ENCODE data around the gene CCT6A. TPM values are rescaled to one million over a fixed set of nuclear protein-coding genes. Genes with fewer than 3 reads are reported as not detected.

Gene CCT6A
- polyA plus RNA-seq, 2 of the 4 experiments (the other 2 are of a cell fraction): 334 to 520 TPM

GRCh38 chr7:56019501-56019900 lies 32.1 kb upstream of the CCT6A start:
- FAIRE-seq (no peak), DNase-seq (ENCODE audit: low read depth in 1 of 2, low spot score in 1 of 2) (no peak), ATAC-seq (no peak)
- Histone ChIP-seq H3K4me1 (no peaks in the 10 kb centered on the region), H3K4me3 (no peak overlapping the region), H3K9me3 (no peaks in the 10 kb centered on the region), H3K27ac (no peak overlapping the region), H3K4me2 (no peak overlapping the region)
- POLR2A ChIA-PET: no interaction called here
- 90% methylated on average over 7 of the region's 9 CpGs for WGBS (ENCODE audit: missing lambda C conversion rate)
- TF ChIP-seq RARB (CRISPR knock-in tag; IDR thresholded peaks at IDR 0.05): no peak
- TF ChIP-seq CBX2 (IDR thresholded peaks at IDR 0.05; ENCODE audit: borderline replicate concordance, low read depth): no peak
- no peak for TF ChIP-seq ESRRA (IDR thresholded peaks at IDR 0.05; ENCODE audit: borderline replicate concordance, low read length)
- no peak for TF ChIP-seq HOXA7 (CRISPR knock-in tag; IDR thresholded peaks at IDR 0.05)
- no peak for TF ChIP-seq JUN (IDR thresholded peaks at IDR 0.05)
- no peak for TF ChIP-seq MYC (IDR thresholded peaks at IDR 0.05; ENCODE audit: borderline replicate concordance, low read length)
- no peak for TF ChIP-seq NR3C1 (IDR thresholded peaks at IDR 0.05)
- no peak for TF ChIP-seq REST (IDR thresholded peaks at IDR 0.05)
- TF ChIP-seq JUNB (IDR thresholded peaks at IDR 0.05): no peak
- CTCF ChIA-PET: interaction anchor here (0.9 to 2.1 kb wide), 4 partner anchors 15 to 60 kb away, joined by 4 to 7 read pairs (median 5); no protein-coding TSS in a partner anchor

- no peak overlapping the region for H3K27ac ChIP-seq
- no peak for ATAC-seq
These were observed 28.1 kb upstream of the CCT6A start for GRCh38 chr7:56023500-56023899.

GRCh38 chr7:56026538-56026937 lies 25.0 kb upstream of the CCT6A start:
- H3K4me1 ChIP-seq: peaks cover 14% of the 10 kb centered on the region; the same call in 2 of the 3 replicates
- no peak for ATAC-seq
- FAIRE-seq: no peak
- no peak overlapping the region for H3K4me3 ChIP-seq
- H3K9me3 ChIP-seq: no peaks in the 10 kb centered on the region
- no peak overlapping the region for H3K27ac ChIP-seq
- ChIA-PET CTCF (interaction anchor here (0.7 to 1.0 kb wide), 4 partner anchors 18 to 63 kb away, joined by 3 to 5 read pairs (median 4); no protein-coding TSS in a partner anchor), POLR2A (interaction anchor here (0.8 kb wide), 1 partner anchor 25 kb away, joined by 4 read pairs; the partner anchor contains the start of gene PSPH)
- no peak for DNase-seq (ENCODE audit: low read depth in 1 of 2, low spot score in 1 of 2)
- WGBS (ENCODE audit: missing lambda C conversion rate): 78% methylated on average over 2 of the region's 2 CpGs
- H3K4me2 ChIP-seq: no peak overlapping the region
- TF ChIP-seq CHD2 (IDR thresholded peaks at IDR 0.05; ENCODE audit: low read length, partially characterized antibody): no peak
- no peak for TF ChIP-seq E2F6 (IDR thresholded peaks at IDR 0.05; ENCODE audit: borderline replicate concordance, low read depth)
- no peak for TF ChIP-seq ELK1 (IDR thresholded peaks at IDR 0.05; ENCODE audit: low read depth, low read length)
- no peak for TF ChIP-seq ZSCAN20 (CRISPR knock-in tag; IDR thresholded peaks at IDR 0.05)
- TF ChIP-seq FOXS1 (CRISPR knock-in tag; IDR thresholded peaks at IDR 0.05): no peak
- no peak for TF ChIP-seq JUNB (IDR thresholded peaks at IDR 0.05)
- no peak for TF ChIP-seq EHMT2 (IDR thresholded peaks at IDR 0.05; ENCODE audit: low read depth)
- TF ChIP-seq ATOH8 (CRISPR knock-in tag; IDR thresholded peaks at IDR 0.05; ENCODE audit: low read depth): no peak

More at GRCh38 chr7:56023500-56023899, 28.1 kb upstream of the CCT6A start:
- POLR2A ChIA-PET: no interaction called here
- no peak overlapping the region for H3K4me2 ChIP-seq
- CTCF ChIA-PET: interaction anchor here (1.2 to 1.5 kb wide), 2 partner anchors 11 to 55 kb away, joined by 3 to 4 read pairs; no protein-coding TSS in a partner anchor
- no peak overlapping the region for H3K4me3 ChIP-seq
- DNase-seq (ENCODE audit: low read depth in 1 of 2, low spot score in 1 of 2): no peak
- no peak for FAIRE-seq
- no peaks in the 10 kb centered on the region for H3K9me3 ChIP-seq
- TF ChIP-seq CHD2 (IDR thresholded peaks at IDR 0.05; ENCODE audit: low read length, partially characterized antibody) (no peak), RFX5 (IDR thresholded peaks at IDR 0.05) (no peak), MYC (IDR thresholded peaks at IDR 0.05; ENCODE audit: borderline replicate concordance, low read length) (no peak), ZFP36 (IDR thresholded peaks at IDR 0.05; ENCODE audit: borderline replicate concordance, partially characterized antibody) (no peak), EHF (CRISPR knock-in tag; IDR thresholded peaks at IDR 0.05) (no peak), E2F6 (IDR thresholded peaks at IDR 0.05; ENCODE audit: borderline replicate concordance, low read depth) (no peak), RCOR1 (IDR thresholded peaks at IDR 0.05; ENCODE audit: low read depth, low read length) (no peak)
- H3K4me1 ChIP-seq: no peaks in the 10 kb centered on the region
